Stimulated activated naive CD4-positive, alpha-beta T cell treated with Interleukin-2 at 50 U/mL for 16 hours (primary cell): Measurements from ENCODE around the gene C11orf52.
"Not testable (repeated sequence)": the region's sequence is repeated elsewhere in the genome, so short reads cannot be mapped to it uniquely, and the experiment has no call there.

Experiments used
- DNase-seq: peaks from one replicate; lab custom pipeline; 2025; lab: John Stamatoyannopoulos, UW

C11orf52 gene, protein sequence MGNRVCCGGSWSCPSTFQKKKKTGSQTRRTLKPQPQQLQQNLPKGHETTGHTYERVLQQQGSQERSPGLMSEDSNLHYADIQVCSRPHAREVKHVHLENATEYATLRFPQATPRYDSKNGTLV

GRCh38 chr11:111918390-111919256, at the start of gene C11orf52:
TSS of gene C11orf52 (plus strand) at chr11:111918913. CDS start at chr11:111918973, 60 bp downstream.
- DNase-seq: no peak

DNA sequence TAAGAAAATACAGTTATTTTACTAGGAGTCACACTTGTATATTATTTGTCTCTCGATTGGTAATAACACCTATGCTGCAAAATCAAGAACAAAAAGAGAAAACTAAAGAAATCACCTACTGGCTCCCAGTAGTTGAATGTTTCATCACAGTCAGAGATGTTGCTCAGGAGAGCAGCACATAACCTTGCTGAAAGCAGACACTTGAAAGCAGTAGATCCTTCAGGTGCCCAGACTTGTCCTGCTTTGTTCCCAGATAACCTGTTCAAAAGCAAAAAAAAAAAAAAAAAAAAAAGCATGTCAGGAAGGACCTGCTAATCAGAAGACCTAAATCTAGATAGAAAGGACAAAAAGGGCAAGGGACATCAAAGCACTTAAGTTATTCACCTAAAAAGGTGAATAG, 48.6 kb upstream of the C11orf52 start:
- no peak for DNase-seq

GRCh38 chr11:111870522-111870885, 48.2 kb upstream of the C11orf52 start:
- no peak for DNase-seq

- DNase-seq: peak; percentile 89
Observed at GRCh38 chr11:111870886-111871692, 47.6 kb upstream of the C11orf52 start, which contains the start of gene ALG9. TSS of gene ALG9 (minus strand) at chr11:111871581. CDS start at chr11:111871482, 99 bp downstream.

- DNase-seq: no peak
Observed at GRCh38 chr11:111871693-111872161, 47.0 kb upstream of the C11orf52 start.

DNA sequence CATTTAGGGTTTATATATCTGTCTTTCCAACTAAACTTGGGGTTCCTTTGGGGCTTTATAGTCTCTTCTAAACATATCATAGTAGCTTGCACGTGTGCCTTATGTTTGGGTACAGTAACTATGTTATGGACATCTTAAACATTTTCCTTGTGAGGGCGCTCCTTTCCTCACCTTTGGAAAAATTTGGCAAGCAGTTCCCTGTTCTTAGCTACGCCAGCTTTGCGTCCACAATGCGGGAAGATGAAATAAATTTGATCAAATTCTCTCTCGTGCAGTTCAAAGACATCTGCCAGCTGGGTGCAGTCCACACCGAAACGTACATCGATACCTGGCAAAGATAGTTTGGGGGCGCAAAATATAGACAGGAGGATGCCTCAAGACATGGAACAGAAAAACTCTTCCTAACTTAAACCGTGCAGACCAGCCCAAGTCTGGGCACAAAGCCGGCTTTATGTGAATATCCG, 40.3 kb upstream of the C11orf52 start:
- no peak for DNase-seq

GRCh38 chr11:111878849-111879636, 39.7 kb upstream of the C11orf52 start, which contains the start of the genes CFAP68 and FDXACB1:
TSS of gene CFAP68 (plus strand) at chr11:111879541. CDS start at chr11:111879561, 20 bp downstream.
TSS of gene FDXACB1 (minus strand) at chr11:111879165. CDS start at chr11:111879132, 33 bp downstream.
- peak; percentile 96 for DNase-seq

DNA sequence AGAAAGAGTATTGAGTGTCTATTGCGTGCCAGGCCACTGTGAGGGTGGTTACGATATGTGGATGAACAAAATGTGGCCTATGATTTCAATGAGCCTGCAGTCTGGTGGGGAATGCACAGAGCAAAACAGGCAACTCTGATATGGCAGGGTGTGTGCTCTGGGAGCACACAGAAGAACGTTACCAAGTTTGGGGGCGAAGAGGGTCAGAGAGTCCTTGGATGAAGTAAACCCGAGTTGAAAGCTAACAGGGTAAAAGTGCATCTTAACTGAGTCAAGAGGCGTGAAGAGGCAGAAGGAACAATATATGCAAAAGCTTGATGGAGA, 39.1 kb upstream of the C11orf52 start:
- DNase-seq: no peak

DNA sequence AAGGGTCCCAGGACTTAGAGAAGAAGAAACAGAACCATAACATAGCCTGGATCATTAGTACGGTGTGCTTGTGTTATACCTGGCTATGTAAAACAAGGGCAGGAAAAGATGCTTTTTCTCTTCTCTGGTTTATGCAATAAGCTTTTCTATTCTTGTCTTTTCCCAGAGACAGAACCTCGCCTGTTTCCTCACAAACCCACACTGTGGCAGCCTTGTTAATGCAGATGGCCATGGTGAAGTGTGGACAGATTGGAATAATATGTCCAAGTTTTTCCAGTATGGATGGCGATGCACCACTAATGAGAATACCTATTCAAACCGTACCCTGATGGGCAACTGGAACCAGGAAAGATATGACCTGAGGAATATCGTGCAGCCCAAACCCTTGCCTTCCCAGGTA, 36.5 kb upstream of the C11orf52 start:
- no peak for DNase-seq

DNA sequence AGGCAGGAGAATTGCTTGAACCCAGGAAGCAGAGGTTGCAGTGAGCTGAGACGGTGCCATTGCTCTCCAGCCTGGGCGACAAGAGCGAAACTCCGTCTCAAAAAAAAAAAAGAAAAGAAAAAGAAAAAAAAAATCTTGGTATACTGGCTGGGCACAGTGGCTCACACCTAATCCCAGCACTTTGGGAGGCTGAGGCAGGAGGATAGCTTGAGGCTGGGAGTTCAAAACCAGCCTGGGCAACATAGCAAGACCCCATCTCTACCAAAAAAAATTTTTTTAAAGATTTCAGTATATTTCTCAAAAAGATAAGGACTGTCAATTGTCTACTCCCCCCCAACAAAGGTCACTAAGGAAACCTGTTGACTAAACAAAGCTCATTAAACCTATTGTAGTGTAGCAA, 33.7 kb upstream of the C11orf52 start:
- not testable (repeated sequence) for DNase-seq

GRCh38 chr11:111886032-111886431, 32.7 kb upstream of the C11orf52 start:
- DNase-seq: no peak

GRCh38 chr11:111886844-111887243, 31.9 kb upstream of the C11orf52 start:
- DNase-seq: no peak

GRCh38 chr11:111905411-111905810, 13.3 kb upstream of the C11orf52 start:
- no peak for DNase-seq

DNA sequence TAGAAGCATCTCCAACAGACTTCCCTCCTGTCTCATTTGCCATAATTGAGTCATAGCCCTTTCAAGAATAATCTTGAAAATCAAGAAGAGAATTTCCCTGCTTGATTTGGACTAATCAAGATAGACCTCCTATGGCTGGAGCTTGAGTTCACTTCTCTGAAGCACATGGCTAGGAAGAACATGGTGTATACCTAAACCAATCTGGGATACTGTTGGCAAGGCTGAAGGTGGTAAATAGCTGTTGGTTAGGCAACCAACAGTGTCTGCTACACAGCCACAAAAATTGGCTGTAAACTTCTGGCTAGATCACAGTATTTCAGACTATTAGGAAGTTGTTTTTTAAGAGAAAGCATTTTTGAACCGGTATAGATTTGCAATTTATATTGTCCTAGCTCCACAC, 12.0 kb upstream of the C11orf52 start:
- no peak for DNase-seq

DNA sequence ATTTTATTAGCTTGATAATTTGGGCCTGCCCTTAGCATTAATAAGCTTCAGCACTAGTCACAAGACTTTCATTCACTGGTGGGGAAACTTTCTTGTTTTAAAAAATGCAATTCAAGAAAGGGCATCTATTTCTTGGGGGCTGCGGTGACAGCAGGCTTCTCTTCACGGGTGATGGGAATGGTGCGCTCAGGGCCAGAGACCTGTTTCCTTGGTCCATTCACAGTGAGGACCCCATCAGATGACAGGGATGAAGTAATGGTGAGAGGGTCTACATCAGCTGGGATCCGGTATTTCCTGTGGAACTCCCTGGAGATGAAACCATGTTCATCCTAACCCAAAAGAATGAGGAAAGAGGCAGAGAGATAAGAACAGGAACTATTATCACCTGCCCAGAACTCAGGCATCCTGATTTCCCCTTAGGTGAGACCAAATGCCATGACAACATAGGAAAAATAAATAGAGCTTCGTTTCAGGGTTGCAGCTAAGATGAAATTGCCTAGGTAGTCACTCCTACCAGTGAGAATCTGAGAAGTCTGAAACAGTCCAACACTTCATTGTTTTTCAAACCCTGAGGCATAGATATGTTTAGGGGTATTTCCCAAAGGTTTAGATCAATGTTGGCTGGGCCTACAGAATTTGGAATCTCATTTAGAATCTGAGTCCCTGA, 9.9 kb upstream of the C11orf52 start:
- no peak for DNase-seq

DNA sequence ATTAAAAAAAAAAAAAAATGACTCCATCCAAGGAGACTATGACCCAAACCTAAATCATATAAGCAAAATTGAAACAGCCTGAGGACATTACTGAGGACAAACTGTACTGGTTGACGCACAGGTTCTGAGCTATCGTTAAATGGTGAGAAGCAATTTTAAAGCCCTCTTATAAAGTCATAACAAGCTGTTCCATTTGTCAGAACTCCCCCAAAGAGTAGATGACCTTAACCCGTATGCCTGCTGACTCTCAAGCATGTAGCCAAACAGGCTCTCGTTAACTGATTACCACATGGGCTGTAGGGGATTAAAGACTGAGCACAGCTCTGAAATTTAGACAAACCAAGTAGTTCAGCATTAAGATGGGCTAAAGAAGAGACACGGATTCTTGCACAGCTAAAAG, 9.3 kb upstream of the C11orf52 start:
- DNase-seq: no peak

DNA sequence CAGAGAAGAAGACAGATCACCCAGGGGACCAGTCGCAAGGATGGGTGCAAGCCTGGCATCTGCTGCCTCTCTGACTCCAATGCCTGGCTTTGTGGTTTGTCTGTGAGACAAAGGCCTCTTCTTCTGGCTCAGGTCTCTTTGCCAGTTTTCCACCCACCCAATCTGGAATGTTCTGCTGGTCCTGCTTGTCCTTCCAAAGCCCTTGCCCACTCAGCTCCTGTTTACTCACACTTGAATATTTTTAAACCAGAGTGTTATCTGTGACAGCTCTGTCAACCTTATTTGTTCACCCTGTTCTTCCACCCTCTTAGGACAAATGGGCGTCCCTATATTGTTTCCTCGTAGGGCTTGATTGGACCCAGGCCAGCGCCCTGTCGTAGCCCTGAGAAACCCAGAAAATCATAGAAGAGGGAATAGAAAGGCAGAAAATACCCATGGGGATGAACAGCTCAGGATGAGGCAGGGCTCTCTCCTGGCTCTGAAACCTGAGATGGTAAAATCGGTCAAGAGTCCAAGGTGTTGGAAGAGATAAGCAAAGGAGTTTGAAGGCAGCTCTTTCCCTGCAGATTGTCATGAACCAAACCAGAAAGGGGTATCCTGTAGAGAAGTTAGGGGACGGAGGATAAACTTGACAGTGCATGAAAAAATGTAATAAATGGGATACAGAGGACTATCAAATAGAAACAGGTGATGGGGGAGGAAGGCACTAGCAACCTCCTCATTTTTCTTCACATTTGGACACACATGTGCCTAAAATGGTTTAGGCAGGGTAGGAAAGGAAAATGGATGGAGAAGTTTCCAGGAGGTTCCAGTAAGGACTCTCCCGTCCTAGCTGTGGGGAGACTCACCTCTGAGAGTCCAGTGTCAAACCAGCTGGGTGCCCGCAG, 7.8 kb upstream of the C11orf52 start:
- DNase-seq: no peak

DNA sequence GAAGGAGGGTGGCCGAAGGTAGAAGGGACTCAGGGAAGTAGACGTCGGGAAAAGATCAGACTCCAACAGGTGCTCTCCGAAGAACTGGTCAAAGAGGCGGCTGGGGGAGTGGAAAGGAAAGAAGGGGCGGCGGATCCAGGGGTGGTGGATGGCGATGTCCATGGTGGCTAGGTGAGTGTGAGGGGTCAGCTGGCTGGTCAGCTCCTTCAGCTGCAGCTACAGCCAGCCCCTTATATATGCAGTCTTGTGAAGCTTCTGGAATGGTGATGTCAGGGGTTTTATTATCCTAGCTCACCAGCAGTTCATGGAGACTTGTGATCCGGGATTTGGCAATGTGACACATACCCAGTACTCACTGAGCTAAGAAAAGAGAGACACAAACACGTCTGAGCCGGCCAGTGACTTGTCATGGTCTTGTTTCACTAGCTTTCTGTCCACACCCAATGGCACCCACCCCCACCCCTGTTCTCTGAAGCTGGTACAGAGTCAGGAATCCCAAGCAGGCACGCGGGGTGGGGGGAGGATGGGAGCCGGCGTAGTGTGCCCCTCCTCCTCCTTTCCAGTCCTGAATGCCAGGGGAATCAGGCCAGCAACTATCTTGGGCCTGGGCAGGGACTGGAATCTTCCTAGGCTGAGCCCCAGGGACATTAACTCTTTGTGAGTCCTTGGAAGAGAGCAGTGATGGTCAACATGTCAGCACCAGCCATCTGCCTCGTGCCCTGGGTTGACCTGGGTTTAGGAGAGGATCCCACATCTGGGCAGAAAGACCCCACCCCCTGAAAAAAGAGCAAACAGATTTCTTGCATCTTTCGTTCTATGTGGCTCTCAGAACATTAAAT, 6.9 kb upstream of the C11orf52 start, which contains the start of gene CRYAB:
TSS of gene CRYAB (minus strand) at position 208 of the 839 bp plus-strand sequence. CDS start at position 162, 46 bp downstream.
- no peak for DNase-seq

DNA sequence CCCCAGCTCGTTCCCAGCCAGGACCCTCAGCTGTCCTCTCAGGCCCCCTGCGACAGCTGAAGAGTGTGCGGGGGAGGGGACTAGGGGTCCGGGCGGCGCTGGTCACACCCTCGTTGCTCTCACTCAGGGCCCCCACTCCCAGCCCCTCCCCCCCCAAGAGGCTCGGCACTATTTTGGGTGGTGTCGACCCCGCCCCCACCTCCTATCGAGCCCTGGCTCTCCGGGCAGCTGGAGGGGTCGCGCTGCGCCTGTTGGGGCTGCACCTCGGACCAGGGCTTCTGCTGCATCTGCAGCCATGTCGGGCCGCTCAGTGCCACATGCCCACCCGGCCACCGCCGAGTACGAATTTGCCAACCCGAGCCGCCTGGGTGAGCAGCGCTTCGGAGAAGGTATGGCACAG, 6.2 kb upstream of the C11orf52 start, which contains the start of gene HSPB2:
TSS of gene HSPB2 (plus strand) at position 200 of the 400 bp plus-strand sequence. CDS start at position 296, 96 bp downstream.
- DNase-seq: no peak
